ENCODE data around the gene FITM1.

FITM1 gene

GRCh38 chr14:24114532-24115421 lies 15.7 kb upstream of the FITM1 start, which contains the start of the genes DCAF11 and NRL (continued):
- TF ChIP-seq ZBTB44 (tag by site-specific recombination; IDR thresholded peaks at IDR 0.05) = no peak
- no peak for TF ChIP-seq ZNF585B (tag by site-specific recombination; IDR thresholded peaks at IDR 0.05)
- peak; percentile 99 for TF ChIP-seq GLIS2 (tag by site-specific recombination; IDR thresholded peaks at IDR 0.05)
- TF ChIP-seq ZNF639 (tag by site-specific recombination; IDR thresholded peaks at IDR 0.05) = no peak
- no peak for TF ChIP-seq ZNF514 (tag by site-specific recombination; IDR thresholded peaks at IDR 0.05)
- TF ChIP-seq ZSCAN16 (tag by site-specific recombination; IDR thresholded peaks at IDR 0.05) = no peak
- TF ChIP-seq ZNF837 (tag by site-specific recombination; IDR thresholded peaks at IDR 0.05) = no peak
- peak; percentile 94 for TF ChIP-seq ZBTB17 (tag by site-specific recombination; IDR thresholded peaks at IDR 0.05)
- TF ChIP-seq ZNF140 (tag by site-specific recombination; IDR thresholded peaks at IDR 0.05) = no peak
- peak; percentile 47 for TF ChIP-seq ZIC2 (tag by site-specific recombination; IDR thresholded peaks at IDR 0.05)
- TF ChIP-seq ZNF366 (tag by site-specific recombination; conservative IDR thresholded peaks at IDR 0.05) = peak; percentile 78
- no peak for TF ChIP-seq AEBP2 (tag by site-specific recombination; IDR thresholded peaks at IDR 0.05; ENCODE audit: borderline replicate concordance)
- no peak for TF ChIP-seq ZNF266 (tag by site-specific recombination; IDR thresholded peaks at IDR 0.05; ENCODE audit: low read depth)
- peak; percentile 94 for TF ChIP-seq ZNF664 (tag by site-specific recombination; IDR thresholded peaks at IDR 0.05)
- TF ChIP-seq ZNF311 (tag by site-specific recombination; IDR thresholded peaks at IDR 0.05; ENCODE audit: borderline replicate concordance) = no peak
- TF ChIP-seq ZSCAN30 (tag by site-specific recombination; IDR thresholded peaks at IDR 0.05) = no peak
- TF ChIP-seq SP3 (tag by site-specific recombination; IDR thresholded peaks at IDR 0.05) = peak; percentile 100
- TF ChIP-seq ZBTB6 (tag by site-specific recombination; IDR thresholded peaks at IDR 0.05) = no peak
- no peak for TF ChIP-seq ZNF292 (tag by site-specific recombination; IDR thresholded peaks at IDR 0.05; ENCODE audit: borderline replicate concordance, low read depth)
- TF ChIP-seq ZNF791 (tag by site-specific recombination; IDR thresholded peaks at IDR 0.05) = no peak
- no peak for TF ChIP-seq ZNF654 (tag by site-specific recombination; IDR thresholded peaks at IDR 0.05; ENCODE audit: low read depth)
- no peak for TF ChIP-seq ZNF302 (tag by site-specific recombination; IDR thresholded peaks at IDR 0.05; ENCODE audit: low read depth)
- TF ChIP-seq ZNF398 (tag by site-specific recombination; IDR thresholded peaks at IDR 0.05) = no peak
- no peak for TF ChIP-seq MYNN (tag by site-specific recombination; IDR thresholded peaks at IDR 0.05; ENCODE audit: borderline replicate concordance)
- peak; percentile 81 for TF ChIP-seq ZNF335 (tag by site-specific recombination; conservative IDR thresholded peaks at IDR 0.05)
- TF ChIP-seq ZNF510 (tag by site-specific recombination; IDR thresholded peaks at IDR 0.05; ENCODE audit: insufficient replicate concordance) = no peak
- TF ChIP-seq ZNF830 (tag by site-specific recombination; IDR thresholded peaks at IDR 0.05; ENCODE audit: low read depth) = no peak
- TF ChIP-seq ZNF157 (tag by site-specific recombination; IDR thresholded peaks at IDR 0.05) = no peak
- TF ChIP-seq YY1 (tag by site-specific recombination; IDR thresholded peaks at IDR 0.05) = no peak
- TF ChIP-seq ZNF555 (tag by site-specific recombination; conservative IDR thresholded peaks at IDR 0.05) = no peak
- TF ChIP-seq ZNF146 (tag by site-specific recombination; IDR thresholded peaks at IDR 0.05) = no peak
- TF ChIP-seq GLI4 (tag by site-specific recombination; IDR thresholded peaks at IDR 0.05) = no peak
- TF ChIP-seq ZNF548 (tag by site-specific recombination; IDR thresholded peaks at IDR 0.05) = no peak

Data from HEK293 (cell line).